Measurements from ENCODE around the gene BMP6.
"Not testable (repeated sequence)": the region's sequence is repeated elsewhere in the genome, so short reads cannot be mapped to it uniquely, and the experiment has no call there.

Gene BMP6

GRCh38 chr6:7887278-7887991 lies 161.5 kb downstream of the BMP6 start:
- DNase-seq (ENCODE audit: low spot score): no peak

- no peak for DNase-seq (ENCODE audit: low spot score)
Observed at GRCh38 chr6:7888587-7889357, 162.9 kb downstream of the BMP6 start.

- DNase-seq (ENCODE audit: low spot score): no peak
Observed at GRCh38 chr6:7891078-7891872, 165.4 kb downstream of the BMP6 start.

DNA sequence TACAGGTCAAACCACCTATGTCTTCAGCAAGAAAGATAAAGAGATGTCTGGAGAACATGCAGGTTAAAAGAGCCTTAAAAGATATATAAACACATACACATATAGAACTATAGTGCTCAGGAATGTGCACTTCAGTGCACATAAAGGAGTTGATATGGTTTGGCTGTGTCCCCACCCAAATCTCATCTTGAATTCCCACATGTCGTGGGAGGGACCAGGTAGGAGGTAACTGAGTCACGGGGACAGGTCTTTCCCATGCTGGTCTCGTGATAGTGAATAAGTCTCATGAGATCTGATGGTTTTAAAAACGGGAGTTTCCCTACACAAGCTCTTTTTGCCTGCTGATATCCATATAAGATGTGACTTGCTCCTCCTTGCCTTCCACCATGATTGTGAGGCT lies 166.5 kb downstream of the BMP6 start:
- DNase-seq (ENCODE audit: low spot score): not testable (repeated sequence)

- DNase-seq (ENCODE audit: low spot score): no peak
Observed at GRCh38 chr6:7893342-7893741, 167.4 kb downstream of the BMP6 start.

- no peak for DNase-seq (ENCODE audit: low spot score)
Observed at GRCh38 chr6:7894262-7895124, 168.6 kb downstream of the BMP6 start.

- DNase-seq (ENCODE audit: low spot score): no peak
Observed at GRCh38 chr6:7895125-7895423, 169.2 kb downstream of the BMP6 start.

DNA sequence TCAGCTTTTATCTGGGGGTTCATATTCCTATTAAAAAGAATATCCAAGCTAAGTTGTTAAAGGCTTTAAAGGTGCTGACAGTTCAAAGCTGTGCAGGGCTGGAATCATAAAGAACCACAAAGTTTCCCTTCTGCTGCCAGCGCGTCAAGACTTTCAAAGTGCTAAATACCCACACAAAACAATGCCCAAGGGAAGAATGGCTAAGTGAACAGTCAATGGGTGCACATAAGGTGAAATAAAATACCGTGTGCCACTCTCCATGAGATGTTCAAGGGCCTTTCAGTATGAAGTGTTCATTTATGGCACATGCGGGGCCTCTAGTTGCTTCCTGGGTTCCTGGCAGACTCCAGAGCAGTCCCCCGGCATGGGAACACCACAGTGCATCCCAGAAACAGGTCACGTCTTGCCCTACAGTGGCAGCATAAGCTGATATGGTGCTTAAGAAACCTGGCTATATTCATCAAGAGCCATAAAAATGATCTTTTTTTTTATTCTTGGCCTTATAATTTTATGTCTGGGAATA lies 170.6 kb downstream of the BMP6 start:
- DNase-seq (ENCODE audit: low spot score): no peak

DNA sequence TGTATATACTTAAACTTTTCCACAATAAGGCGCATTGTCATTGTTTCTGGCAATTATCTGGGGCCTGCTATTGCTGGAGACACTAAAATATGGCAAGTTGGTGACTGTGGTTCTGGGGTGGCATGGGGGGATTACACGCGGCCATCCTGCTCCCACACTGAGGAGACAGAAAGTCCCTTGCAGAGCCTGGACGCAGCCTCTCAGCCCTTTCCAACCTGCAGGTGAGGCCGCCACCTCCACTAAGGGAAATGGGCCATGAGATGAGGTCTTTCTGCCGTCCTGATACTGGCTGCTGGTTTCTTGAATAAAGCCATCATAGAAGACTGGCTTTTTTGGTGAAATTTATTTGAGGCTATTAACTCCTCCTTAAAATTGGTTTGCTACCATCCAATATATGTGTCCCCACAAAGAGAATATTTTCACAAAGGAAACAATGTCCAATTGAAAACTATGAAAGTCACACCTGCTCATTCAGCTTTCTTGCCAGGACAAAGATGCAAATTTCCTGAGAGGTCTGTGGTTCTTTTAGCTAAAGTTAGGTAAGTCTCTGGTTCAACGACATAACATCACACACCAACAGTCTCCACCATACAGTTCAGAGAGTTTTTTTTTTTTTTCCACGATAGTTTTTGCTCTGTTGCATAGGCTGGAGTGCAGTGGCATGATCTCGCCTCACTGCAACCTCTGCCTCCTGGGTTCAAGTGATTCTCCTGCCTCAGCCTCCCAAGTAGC lies 171.7 kb downstream of the BMP6 start:
- DNase-seq (ENCODE audit: low spot score): no peak

GRCh38 chr6:7898193-7898586 lies 172.3 kb downstream of the BMP6 start:
- DNase-seq (ENCODE audit: low spot score): not testable (repeated sequence)

GRCh38 chr6:7899101-7899888 lies 173.4 kb downstream of the BMP6 start:
- no peak for DNase-seq (ENCODE audit: low spot score)

GRCh38 chr6:7899889-7900213 lies 174.0 kb downstream of the BMP6 start:
- DNase-seq (ENCODE audit: low spot score): no peak

DNA sequence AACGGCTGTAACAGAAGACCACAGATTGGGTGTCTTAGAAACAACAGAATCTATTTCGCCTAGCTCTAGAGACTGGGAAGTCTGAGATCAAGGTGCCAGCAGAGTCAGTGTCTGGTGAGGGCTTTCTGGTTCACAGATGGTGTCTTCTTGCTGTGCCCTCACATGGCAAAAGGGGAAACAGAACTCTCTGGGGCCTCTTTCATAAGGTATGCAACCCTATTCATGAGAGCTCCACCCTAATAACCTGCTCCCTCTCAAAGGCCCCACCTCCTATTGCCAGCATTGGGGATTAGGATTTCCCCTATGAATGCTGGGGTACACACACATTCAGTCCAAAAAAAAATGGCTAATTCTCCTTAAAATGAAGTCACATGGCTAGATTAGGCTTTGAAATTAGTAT lies 174.7 kb downstream of the BMP6 start:
- no peak for DNase-seq (ENCODE audit: low spot score)

DNA sequence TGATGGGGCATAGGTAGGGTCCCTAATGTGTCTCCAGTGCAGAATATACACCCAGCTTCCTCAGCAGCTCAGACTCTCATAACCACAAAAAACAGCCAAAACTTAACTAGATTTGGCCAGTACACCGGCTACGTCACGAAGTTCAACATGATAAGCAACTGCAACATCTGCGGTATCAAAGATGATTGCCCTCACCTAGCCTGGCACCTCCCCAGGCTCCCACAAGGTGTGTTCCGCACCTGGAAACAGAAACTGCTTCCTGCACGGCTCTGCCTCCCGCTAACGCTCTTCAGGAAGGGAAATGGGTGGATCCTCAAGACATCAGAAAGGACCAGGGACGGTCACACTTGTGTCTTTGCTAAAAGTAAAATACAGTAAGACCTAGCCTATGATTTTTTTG lies 175.2 kb downstream of the BMP6 start:
- no peak for DNase-seq (ENCODE audit: low spot score)

GRCh38 chr6:7901780-7902179 lies 175.9 kb downstream of the BMP6 start:
- DNase-seq (ENCODE audit: low spot score): no peak

- no peak for DNase-seq (ENCODE audit: low spot score)
Observed at GRCh38 chr6:7902221-7902620, 176.3 kb downstream of the BMP6 start.

DNA sequence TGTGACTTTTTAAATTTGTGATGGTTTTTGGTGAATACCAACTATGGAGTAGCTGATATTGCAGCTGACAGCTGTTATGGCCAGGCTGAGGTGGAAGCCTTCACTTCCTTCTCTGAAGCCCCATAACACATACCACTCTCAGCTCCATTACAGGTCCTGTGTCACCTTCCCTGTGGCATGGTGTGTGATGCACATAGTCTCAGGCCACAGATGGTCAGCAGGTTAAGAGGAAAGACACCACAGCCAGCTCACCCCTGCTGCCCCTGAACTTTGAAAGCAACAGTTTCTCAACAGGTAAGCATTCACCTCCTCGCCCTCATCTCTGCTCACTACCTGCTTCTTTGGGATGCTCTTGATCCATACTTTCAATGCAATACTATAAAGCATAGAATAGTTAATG lies 177.0 kb downstream of the BMP6 start:
- no peak for DNase-seq (ENCODE audit: low spot score)

DNA sequence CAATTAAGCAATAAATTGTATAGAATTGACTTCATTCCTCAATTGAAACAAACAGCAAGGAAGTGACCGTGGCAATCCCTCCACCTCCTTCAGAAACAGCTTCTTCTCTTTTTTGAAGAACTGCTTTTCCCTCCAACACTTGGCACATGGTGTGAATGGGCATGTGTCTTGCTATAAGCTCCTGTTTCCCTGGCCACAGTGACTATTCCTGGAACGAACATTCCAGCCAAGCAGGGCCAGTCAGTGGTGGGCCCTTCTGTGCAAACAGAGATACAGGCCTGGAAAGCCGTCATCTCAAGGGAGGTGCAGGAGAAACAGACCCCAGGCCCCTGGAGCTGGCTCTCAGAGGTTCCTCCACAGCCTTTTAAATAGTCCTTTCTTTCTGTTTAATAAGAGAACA lies 177.8 kb downstream of the BMP6 start:
- DNase-seq (ENCODE audit: low spot score): no peak

DNA sequence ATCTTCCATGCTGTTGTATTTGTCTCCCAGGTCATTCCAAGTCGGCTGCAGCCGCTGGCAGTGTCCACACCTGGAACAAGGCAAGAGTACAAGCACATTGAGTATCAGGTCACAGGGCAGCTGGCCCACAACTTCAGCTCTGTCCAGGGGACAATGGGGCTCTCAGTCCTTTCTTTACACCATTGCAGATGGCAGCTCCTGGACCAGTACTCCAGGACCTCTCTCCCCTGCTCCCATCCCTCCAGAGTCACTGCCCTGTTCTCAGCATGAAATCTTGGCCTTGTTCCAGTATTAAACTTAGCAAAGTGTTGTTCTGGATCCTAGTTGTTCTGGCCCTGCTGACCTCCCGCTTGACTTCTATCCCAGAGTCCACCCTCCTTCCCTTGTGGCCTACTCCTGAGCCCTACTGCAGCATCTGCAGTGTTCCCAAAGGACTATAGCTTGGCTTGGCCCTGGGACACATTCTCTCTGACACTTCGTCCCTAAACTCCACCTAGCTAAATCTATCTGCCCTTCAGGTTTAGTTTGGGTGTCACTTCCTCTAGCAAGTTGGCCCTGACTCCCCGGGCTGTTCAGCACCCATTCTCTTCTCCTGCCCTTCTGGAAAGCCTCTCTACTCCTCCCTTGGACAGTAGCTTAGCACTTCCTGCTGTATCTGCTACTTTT lies 178.9 kb downstream of the BMP6 start:
- DNase-seq (ENCODE audit: low spot score): no peak

DNA sequence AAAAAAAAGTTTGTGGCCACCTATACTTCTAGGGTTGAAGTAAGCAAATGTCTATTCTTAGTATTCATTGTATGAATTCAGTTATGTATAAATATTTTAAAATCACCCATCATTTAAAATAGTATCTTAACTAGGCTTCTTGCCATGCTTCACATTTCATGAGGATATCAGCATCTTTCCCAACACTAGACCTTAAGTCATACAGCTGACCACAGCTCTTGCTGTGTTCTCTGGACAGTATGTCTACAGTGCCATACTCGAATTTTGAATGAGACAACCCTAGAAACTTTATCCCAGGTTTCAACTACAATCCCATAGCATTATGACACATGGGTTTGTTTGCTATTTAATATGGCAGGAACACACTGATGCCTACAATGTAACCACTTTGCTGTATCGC lies 179.5 kb downstream of the BMP6 start:
- DNase-seq (ENCODE audit: low spot score): no peak
